Panc1 (cell line): ENCODE measurements around the gene SLC6A17.

ENCODE experiments used
- POLR2AphosphoS5 ChIP-seq: IDR thresholded peaks from 2 replicates; pipeline ENCODE4 v1.6.1; 2012; ENCODE audit warnings: mild to moderate bottlenecking, low read depth, low read length, moderate library complexity
- SIN3A ChIP-seq: IDR thresholded peaks from 2 replicates; pipeline ENCODE4 v1.6.1; 2012; ENCODE audit warnings: low read depth, mild to moderate bottlenecking, low read length, moderate library complexity, borderline replicate concordance; ENCODE audit not compliant: insufficient read depth
- TCF7L2 ChIP-seq: IDR thresholded peaks from 2 replicates; pipeline ENCODE4 v1.6.1; 2011; ENCODE audit warnings: mild to moderate bottlenecking, low read depth, low read length, inconsistent platforms
- TF ChIP-seq, protein P1 (sequence below): fragments of 450-650 bp; IDR thresholded peaks from 2 replicates; pipeline ENCODE4 v1.5.1; 2017; ENCODE audit warnings: mild to moderate bottlenecking

- TF ChIP-seq, protein P1, sequence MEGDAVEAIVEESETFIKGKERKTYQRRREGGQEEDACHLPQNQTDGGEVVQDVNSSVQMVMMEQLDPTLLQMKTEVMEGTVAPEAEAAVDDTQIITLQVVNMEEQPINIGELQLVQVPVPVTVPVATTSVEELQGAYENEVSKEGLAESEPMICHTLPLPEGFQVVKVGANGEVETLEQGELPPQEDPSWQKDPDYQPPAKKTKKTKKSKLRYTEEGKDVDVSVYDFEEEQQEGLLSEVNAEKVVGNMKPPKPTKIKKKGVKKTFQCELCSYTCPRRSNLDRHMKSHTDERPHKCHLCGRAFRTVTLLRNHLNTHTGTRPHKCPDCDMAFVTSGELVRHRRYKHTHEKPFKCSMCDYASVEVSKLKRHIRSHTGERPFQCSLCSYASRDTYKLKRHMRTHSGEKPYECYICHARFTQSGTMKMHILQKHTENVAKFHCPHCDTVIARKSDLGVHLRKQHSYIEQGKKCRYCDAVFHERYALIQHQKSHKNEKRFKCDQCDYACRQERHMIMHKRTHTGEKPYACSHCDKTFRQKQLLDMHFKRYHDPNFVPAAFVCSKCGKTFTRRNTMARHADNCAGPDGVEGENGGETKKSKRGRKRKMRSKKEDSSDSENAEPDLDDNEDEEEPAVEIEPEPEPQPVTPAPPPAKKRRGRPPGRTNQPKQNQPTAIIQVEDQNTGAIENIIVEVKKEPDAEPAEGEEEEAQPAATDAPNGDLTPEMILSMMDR, result no peak
- TF ChIP-seq POLR2AphosphoS5 (no peak), TCF7L2 (no peak), SIN3A (no peak)
These were observed 99.7 kb downstream of the SLC6A17 start for GRCh38 chr1:110250008-110250407.
